ENCODE measurements around the gene NKPD1.

NKPD1 gene

GRCh38 chr19:45172611-45173208 lies 11.9 kb upstream of the NKPD1 start:
- no peak for DNase-seq

- DNase-seq, result no peak
These were observed 11.4 kb upstream of the NKPD1 start for GRCh38 chr19:45172173-45172572.

DNA sequence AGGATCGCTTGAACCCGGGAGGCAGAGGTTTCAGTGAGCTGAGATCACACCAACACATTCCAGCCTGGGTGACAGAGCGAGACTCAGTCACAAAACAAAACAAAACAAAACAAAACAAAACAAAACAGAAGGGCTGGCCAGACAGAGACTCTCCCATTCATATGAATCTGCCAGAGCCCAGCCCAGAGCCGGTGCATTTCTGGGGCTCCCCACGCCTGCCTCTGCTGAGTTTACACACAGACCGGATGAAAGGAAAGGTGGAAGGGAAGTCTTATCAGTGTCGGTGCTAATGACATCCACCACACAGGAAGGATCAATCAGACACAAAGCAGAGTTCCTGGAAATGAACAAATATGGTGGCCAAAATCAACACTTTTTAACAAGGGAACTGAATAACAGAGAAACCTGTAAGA lies 10.4 kb upstream of the NKPD1 start:
- no peak for DNase-seq

DNA sequence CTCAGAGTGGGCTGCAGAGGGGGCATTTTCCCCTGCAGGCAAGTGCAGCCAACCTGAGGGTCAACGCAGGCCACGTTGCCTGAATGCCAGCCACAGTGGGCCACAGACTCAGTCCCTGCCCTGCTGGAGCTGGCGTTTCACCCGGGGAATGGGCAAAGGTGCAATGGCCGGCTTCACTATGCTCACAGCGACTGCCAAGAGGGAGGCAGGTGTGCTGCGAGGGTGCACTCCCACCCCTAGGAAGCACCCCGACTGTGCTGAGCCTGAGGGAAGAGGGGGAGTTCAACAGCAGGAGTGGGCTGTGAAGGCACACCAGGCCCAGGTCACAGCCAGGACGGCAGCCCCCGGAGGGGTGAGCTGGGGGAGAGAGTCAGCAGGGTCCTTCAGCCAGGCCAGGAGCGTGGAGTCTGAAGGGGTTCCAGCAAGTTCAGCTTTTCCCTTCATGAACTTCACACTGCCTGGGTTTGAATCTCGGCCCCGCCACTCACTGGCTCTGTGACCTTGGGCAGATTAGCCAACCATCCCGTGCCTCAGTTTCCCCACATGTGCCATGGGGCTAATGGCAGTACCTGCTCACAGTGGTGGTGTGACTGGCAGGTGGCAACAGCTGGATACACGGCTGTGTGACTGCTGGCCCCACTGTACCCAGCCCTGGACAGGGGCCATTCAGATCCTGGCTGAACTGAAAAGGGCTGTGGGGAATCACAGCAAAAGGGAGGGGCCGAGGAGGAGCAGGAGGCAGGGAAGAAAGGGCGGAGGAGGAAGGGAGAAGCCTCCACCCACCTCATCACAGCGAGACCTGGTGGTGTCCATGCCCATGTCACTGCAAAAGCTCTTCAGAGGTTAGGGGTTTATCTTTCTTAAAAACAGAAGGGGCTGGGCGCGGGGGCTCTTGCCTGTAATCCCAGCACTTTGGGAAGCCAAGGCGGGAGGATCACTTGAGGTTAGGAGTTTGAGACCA lies 9.6 kb upstream of the NKPD1 start:
- no peak for DNase-seq

GRCh38 chr19:45169602-45170001 lies 8.8 kb upstream of the NKPD1 start:
- DNase-seq, result no peak

- DNase-seq, result no peak
These were observed 8.1 kb upstream of the NKPD1 start for GRCh38 chr19:45168767-45169351.

- no peak for DNase-seq
These were observed 6.0 kb upstream of the NKPD1 start for GRCh38 chr19:45166723-45167252.

DNA sequence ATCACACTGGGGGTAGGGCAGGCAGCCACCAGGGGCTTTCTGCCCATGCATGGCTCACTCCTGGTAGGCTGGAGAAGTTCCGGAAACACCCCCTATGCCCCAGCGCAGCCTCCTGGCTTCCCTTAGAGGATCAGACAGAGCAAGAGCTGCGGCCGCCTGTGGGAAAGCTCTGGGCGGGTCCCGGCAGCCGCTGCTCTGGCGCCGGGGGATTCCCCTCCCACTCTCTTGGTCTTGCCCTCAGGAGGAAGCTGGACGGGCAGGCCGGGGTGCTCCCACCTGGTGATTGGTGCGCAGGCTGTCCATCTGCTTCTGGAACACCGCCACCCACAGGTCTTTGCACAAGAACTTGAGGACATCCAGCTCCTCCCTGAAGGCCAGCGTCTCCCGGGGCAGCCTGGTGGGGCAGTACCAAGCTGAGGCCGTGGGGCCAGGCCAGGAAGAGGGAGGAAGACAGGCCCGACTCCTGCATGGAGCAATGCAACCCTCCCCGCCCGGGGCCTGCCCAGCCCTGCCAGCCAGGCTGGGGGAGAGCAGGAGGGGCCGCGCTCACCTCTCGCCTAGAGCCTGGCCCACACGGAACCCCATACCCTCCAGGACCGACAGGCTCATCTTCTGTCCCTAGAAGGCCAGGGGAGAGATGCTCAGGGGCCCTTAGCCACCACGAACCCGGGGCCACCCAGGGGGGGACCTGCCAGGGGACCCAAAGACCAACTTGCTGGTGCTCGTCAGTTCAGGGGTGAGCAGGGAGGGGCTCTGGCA lies 4.0 kb upstream of the NKPD1 start:
- peak; percentile 94 to 97 (median 96) for DNase-seq

GRCh38 chr19:45163751-45164460 lies 3.1 kb upstream of the NKPD1 start:
- no peak for DNase-seq

DNA sequence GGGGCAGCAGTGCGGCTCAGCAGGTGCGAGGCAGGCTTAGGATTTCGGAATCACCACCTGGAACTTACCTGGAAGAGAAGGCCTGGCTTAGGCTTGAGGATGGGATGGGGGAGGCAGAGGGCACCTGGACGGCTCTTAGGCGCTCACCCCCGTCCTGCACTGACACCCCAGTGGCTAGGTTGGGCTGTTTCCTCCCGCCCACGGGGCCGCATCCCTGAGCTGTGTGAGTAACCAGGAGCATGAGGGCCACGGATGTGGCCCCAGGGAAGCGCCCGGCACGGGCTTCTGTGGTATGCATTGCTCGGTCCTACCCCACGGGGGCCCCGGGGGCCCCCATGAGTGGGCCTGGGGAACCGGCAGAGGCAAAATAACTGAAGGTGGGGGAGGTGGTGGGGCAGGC lies 2.4 kb upstream of the NKPD1 start:
- no peak for DNase-seq

GRCh38 chr19:45162608-45163143 lies 1.9 kb upstream of the NKPD1 start:
- DNase-seq, result no peak

DNA sequence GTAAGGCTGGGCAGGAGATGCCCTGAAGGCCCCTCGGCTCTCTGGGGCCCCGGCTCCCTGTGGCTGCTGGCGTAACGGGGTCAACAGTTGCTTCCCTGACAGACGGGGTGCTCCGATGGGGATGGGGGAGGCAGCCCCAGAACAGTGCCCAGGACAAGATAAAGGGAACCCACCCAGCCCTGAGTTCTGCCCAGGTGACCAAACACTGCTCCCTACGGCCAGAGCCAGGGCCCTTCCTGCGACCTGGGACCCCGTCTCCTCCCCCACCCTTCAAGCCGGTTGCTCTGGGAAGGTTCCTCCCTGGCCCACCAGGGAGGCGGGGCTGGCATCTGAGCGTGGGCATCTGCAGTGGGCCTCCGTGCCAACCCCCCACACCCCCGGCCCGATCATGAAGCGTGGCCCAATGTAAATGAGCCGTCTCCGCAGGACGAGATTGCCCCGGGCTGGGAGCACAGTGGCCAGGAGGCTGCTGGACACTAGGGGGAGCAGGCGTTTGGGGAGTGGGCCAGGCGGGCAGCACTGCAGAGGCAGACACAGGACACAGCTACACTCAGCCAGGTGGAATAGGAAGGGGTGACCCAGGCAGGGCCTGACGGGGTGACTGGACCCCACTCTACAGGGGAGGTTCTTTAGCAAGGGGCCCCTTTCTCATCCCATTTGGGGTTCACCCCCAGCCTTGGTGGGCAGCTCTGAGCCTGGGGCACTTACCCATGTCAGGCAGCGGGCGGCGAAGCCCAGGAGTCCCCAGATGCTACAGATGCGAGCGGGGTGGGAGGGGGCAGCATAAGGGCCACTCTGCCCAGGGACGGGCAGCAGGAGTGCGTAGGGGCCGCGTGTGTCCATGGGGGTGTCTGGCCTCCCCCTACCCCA lies 1.2 kb upstream of the NKPD1 start:
- DNase-seq, result no peak

- no peak for DNase-seq
These were observed 834 bp downstream of the NKPD1 start for GRCh38 chr19:45159971-45160324.

GRCh38 chr19:45159210-45159970 lies 1.4 kb downstream of the NKPD1 start:
- no peak for DNase-seq

GRCh38 chr19:45158503-45159209 lies 2.1 kb downstream of the NKPD1 start:
- no peak for DNase-seq

- no peak for DNase-seq
These were observed 4.0 kb downstream of the NKPD1 start for GRCh38 chr19:45156751-45157150.

- peak; percentile 44 to 69 (median 58) for DNase-seq
These were observed 4.7 kb downstream of the NKPD1 start for GRCh38 chr19:45156011-45156630.

DNA sequence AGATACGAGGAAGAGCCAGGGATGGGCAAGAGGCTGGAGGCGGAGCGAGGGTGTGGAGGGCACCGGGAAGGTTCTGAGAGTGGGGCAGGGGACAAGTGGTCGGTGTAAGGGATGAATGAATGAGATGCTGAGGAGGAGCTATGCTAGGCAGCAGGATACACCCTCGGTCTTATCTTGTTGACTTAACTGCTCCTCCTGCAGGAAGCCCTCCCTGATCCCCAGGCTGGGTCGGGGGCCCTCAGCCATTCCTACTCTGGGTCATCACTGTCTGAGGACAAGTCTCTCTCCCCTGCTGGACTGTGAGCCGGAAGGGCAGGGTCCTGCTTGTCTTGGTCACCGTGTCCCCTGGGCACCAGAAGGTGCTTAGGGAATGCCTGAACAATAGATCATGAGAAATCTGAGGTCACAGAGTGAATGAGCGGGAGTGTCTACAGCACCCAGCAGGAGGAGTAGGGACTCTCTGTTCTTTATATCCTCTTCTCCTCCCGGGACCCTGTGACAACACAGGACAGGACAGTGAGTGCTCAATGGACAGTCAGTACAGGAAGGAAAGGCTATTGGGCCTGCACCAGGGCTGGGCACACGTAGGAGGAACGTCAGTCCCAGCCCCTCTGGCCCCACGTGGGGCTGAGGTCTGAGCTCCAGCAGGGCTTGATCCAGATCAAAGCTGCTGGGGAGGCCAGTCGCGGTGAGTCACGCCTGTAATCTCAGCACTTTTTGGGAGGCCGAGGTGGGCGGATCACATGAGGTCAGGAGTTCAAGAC lies 6.5 kb downstream of the NKPD1 start:
- DNase-seq, result peak; percentile 75 to 90 (median 83)

Measured in suppressor macrophage treated with lipopolysaccharide for 1 hour (primary cell).